ENCODE measurements around the gene DNAAF5.

Gene DNAAF5

DNA sequence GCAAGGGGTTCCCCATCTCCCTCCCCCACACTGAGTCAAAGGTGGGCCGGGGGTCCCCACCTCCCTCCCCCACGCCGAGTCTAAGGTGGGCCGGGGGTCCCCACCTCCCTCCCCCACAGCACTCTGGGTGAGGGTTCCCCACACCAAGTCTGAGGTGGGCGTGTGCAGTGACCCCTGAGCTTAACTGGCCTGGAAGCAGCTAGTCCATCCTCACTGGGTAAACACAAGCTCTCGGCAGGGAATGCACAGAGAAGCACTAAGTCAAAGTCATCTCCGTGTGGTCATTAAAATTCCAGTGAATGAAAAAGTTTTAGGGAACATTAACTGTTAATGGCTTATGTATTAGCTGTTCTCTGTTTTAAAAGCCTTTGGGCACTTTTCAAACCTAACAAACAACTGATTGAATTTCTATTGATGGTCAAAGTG lies 44.3 kb downstream of the DNAAF5 start:
- no peak for DNase-seq

DNA sequence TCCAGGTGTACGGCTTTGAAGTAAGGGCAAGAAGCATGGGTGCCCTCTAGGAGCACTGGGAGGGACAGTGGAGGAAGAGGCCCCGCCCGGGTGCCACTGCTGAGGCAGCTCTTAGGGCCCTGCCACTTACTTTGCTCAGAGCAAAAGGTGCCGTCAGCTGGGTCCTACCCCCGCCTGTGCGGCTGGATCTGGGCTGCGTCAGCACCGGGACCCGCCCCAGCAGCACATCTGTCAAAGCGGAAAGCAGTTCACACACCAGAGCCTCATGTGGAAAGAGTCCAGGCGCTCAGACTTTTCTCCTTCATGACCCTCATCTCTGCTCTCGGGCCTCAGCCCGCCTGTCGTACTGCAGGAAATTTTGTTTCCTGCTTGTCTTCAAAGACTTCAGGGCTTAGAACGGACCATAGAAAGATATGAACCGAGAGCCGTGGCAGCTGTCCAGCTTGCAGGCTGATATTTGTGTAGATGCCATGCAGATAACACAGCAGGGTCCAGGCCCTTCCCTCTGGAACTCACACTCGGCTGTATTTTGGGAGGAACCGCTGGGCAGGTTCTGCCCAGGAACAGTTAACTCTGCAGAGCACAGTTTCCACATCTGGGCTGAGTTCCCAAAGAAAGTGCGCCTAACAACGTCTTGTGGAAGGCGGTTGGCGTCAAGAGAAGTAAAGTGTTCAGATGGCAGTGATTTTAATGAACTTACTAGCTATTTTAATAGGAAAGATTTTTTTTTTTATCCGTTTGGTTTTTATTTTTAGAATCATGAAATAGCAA lies 44.9 kb downstream of the DNAAF5 start:
- DNase-seq = no peak

DNA sequence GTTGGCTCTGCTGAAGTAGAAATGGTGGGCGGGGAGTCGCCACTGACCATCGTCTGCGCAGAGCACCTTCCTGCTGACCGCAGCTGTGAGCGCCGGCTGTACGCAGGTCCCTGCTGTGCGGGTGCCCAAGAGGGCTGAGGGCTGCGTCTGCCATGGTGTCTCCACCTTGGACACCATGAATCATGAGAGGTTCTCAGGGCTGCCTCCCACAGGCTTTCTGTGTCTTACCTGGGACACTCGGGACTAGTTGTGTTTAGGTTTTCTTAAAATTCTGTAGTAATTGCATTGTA lies 45.5 kb downstream of the DNAAF5 start:
- DNase-seq = no peak

DNA sequence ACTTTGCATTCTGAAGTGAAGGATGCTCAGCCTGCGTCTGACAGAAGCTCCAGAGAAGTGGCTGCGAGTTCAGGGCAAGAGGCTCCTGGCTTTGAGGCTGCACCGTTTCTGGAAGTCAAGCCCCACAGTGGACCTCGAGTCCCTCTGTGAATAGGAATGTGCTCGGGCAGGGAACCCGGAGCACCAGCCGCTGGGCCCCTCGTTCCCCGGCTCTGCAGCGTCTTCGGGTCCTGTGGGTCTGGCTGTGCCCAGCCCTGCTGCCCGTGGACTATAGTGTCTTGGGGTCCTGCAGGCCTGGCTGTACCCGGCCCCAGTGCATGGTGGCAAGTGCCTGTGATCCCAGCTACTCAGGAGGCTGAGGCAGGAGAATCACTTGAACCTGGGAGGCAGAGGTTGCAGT lies 45.9 kb downstream of the DNAAF5 start:
- no peak for DNase-seq

DNA sequence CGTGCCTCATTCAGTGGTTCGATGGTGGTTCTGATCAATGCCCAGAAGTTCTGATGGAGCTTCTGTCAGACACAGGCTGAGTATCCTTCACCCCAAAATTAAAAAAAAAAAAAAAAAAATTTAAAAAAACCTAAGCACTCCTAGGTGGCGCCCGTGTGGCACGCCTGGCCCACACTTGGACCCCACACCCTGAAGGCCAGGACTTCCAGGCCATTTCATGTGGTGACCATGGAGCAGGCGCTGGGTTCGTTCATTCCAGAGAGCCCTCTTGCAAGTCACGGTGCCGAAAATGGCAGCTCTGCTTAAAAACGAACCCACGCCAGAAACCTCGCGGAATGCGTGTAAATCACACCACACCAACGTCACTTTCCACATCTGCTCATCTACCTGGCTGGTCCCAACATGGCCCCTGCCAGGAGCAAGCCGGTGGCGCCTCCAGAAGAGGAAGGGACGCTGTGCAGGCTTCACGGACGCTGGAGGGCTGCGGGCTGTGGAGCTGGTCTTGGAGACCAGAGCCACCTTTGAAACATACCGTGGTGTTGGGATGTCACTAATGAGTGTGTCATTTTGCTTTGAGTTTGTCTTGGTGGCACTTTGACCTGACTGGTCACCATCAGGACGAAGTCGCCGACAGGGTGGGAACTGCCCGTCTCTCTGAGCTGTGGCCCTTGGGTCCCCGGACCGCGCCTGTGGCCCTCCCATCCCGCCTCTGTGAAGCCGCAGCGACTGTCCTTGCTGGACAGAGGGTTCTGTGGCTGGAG lies 46.5 kb downstream of the DNAAF5 start:
- DNase-seq = no peak

DNA sequence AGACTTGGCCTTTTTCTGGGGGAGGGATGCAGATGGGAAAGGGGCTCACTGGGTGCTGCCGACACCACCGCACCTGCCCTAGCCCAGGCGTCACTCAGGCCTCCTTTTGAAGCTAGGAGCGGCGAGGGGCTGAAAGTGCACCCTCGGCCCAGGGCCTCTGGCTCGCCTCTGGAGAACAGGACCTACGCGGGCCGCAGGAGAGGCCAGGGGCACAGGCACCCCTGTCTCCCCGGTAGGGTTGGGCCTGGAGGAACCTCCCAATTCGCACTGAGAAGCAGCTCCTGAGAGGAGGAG lies 47.1 kb downstream of the DNAAF5 start:
- no peak for DNase-seq

DNA sequence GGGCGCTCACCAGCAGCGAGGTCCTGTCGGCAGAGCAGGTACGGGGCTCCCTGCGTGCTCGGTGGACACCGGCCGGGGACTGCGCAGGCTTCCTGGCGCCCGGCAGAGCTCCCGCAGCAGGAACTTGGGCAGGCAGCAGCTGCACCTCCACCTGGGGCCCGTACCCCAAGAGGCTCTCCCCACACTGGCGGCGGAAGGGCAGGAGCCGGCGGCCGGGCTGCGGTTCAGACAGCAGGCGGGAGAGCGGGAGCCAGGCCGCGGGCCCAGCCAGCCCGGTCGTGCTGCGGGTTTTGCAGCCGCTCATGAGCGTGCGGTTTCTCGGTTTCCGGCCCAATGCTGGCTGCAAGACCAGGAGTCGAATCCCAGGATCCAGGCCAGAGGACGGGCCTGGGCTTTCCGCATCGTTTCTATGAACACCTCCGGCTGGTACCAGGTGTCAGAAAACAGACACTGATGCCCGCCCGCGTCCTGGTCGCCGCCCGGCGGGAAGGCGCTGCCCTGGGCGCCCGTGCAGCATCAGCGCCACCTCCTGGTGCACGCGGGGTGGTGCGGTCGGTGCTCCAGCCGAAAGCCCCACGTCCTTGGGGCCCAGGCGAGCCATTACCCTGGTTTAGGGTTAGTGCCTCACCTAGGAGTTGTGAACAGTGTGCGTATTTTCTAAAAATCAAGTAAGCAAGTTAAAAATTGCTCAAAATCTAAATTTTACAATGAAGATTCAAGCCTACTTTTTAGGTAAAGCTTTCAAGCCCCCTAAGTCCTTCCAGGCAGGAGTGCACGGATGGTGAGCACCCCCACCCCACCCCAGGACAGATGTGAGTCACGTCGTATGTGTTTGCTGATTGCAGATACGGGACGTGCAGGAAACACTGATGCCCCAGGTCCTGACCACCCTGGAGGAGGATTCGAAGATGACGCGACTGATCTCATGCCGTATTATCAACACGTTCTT lies 47.9 kb downstream of the DNAAF5 start:
- no peak for DNase-seq

DNA sequence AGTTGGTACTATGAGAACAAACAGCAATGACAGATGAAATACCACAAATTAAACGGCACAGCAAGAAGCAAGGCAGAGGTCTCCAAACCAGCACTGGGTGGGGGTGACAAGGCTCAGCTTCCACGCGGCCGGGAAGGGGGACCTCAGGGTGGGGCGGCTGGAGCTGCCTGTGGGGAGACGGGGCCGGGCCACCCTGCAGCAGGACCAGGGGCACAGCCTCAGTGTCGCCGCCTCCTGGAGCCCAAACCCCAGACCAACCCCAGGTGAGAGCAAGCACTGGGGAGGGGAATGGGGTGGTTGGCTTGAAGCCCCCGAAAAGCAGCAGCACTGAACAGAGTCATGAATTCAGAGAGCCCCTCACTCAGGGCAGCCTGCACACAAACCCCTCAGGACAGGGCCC lies 49.9 kb downstream of the DNAAF5 start:
- DNase-seq = no peak

DNA sequence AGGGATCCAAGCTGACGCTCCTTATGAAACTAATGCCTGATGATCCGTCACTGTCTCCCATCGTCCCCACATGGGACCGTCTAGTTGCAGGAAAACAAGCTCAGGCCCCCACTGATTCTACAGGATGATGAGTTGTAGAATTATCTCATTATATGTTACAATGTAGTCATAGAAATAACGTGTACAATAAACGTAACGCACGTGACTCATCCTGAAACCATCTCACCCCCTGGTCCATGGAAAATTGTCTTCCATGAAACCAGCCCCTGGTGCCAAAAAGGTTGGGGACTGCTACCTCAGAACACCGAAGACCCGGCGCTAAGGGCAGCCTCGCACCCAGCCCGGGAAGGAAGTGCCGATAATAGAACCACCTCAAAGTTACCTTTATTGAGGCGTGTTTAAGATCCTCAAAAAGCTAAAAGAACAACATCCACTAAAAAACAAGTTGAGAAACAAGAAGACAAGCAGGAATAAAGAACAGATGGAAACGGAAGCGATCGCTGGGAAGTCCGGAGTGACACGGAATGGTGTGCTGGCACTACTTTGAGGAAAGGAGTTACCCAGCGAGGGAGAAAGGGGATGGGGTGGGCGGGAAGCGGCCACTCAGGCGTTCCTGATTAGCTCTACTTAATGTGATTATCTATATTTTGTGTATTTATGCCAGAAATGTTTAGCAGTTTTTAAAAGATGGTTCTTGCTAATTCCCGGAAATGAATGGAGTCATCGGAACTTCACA lies 50.7 kb downstream of the DNAAF5 start:
- no peak for DNase-seq

DNA sequence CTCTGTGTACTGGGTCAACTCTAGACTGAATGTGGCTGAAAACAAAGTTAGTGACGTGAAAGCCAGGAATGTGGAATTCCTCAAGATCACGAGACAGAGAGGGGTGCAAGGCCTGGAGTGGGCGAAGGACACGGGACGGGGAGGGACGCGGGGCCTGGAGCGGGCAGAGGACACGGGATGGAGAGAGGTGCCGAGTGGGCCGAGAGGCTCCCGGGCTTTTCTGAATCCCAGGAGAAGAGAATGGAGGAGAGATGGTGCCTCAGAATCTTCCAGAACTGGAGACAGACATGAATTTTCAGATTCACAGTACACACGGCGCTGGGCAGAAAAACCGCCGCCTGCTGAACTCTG lies 51.2 kb downstream of the DNAAF5 start:
- no peak for DNase-seq

DNA sequence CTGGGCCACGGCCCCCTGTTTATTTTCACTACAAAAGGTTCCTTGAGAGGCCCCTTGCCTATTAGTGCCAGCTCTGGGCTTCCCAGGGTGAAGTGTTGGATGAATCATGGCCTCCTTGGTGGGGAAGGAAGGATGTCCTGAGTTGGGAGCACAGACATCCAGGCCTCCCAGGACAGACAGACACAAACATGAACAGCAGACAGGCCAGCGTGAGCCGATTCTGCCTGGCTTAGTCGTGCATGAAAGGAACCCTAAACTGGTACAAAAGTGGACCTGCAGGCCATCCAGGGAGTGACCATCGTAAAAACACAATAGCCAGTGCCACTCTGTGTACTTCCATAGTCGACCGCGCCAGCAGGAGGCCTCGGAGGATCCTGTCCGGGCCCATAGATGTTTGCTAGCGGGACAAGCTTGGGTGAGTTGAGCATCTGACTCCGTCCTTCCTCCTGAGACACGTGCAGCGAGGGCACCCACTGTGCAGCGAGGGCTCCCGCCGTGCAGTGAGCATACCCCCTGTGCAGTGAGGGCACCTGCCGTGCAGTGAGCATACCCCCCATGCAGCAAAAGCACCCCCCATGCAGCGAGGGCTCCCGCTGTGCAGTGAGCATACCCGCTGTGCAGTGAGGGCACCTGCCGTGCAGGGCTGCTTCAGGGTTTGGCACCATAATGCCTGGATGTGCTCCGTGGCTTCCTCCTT lies 51.9 kb downstream of the DNAAF5 start:
- DNase-seq = no peak

DNA sequence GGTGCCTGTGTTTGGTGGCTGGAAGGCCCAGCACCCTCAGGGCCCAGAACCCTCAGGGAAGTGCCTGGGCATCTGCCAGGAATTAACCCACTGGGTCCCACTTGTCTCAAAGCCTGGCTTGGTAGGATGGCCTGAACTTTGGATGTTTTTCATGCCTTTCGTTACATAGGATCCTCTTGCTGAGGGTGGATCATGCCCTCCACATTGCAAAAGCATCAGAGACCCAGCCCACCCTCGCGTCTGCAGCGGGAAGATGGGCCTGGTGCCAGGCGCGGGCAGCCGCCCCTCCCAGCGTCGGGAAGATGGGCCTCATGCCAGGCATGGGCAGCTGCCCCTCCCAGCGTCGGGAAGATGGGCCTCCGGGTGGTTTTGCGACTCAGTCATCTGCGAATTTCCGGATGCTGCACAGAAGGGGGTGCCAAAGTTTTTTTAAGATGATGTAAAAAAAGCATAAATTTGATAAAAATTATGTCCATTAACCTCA lies 52.5 kb downstream of the DNAAF5 start:
- no peak for DNase-seq

DNA sequence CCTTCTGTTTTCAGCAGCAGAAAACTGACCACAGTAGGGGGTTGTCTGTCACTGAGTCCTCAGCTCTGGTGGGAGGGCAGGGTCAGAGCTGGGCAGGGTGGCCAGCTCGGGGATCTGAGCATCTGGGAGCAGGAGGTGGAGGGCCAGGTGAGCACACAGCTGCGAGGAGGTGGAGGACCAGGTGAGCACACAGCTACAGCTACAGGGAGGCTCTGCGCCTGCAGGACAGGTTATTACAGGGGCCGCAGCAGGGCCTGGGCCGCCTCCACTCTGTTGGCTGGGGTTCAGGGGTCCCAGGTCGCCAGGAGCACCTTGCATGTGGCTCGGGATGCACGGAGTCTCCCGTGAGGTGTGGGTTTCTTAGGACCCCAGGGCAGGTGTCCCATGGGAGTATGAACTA lies 53.0 kb downstream of the DNAAF5 start:
- DNase-seq = no peak

DNA sequence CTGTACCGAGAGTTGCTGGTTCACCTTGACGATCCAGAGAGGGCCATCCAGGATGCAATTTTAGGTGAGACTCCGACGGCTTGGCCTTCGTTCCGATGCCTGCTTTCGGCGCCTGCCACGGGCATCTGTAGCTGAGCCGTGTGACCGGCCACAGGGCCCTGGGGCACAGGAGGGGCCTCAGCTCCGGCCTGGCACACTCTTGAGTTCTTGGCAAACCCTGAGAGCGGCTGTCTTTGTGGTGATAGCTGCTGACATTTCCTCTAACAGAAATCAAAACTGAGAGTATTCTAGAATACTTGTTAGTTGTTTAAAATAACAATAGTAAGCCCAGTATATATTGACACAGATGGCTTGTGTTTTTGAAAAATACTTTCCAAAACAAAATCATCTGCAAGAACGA lies 53.6 kb downstream of the DNAAF5 start:
- no peak for DNase-seq

DNA sequence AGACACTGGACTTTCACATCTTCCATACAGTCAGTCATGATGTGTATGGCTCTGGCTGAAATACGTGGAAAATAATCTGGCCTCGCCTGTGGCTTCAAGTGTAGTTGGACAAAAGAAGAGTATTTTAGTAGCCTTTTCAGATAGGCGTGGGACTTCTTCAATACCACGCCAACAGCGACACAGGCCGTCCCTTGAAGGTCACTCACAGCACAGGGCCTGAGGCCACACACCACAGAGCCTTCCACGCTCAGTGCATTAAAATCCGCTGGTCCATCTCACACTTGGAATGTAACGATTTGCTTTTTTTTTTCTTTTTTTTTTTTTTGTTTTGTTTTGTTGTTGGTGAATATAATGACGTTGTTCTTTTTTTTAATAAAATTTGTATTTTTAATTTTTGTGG lies 54.0 kb downstream of the DNAAF5 start:
- no peak for DNase-seq

DNA sequence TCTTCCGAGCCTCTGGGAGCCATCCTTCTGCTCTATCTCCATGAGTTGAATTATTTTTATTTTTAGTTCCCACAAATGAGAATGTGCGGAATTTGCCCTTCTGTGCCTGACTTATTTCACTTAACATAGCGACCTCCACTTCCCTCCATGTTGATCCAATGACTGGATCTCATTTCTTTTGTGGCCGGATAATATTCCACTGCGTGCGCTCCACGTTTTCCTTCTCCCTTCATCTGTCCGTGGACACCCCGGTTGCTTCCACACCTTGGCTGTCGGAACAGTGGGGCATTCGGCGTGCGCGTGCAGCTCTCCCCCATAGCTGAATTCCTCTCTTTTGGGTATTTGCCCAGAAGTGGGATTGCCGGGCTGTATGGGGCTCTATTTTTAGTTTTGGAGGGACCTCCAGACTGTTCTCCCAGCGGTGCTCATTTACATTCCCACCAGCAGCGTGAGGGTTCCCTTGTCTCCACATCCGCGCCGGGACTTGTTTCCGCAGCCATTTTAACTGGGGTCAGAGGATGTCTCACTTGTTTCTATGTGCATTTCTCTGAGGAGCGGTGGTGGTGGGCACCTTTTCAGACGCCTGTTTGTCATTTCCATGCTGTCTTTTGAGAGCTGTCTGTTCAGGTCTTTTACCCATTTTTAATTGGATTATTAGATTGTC lies 54.8 kb downstream of the DNAAF5 start:
- no peak for DNase-seq

DNA sequence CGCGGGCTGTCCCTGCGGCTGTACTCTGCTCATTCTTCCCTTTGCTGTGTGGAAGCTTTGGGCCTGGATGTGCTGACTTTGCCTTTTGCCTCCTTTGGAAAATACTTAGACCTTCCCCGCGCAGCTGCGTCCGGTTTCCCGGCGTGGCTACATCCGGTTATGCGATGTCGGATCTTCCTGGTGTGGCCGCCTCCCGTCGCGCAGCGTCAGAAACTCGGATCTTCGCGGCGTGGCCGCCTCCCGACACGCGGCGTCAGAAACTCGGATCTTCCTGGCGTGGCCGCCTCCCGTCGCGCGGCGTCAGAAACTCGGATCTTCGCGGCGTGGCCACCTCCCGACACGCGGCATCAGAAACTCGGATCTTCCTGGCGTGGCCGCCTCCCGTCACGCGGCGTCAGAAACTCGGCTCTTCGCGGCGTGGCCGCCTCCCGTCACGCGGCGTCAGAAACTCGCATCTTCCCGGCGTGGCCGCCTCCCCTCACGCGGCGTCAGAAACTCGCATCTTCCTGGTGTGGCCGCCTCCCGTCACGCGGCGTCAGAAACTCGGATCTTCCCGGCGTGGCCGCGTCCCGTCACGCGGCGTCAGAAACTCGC lies 55.5 kb downstream of the DNAAF5 start:
- DNase-seq = no peak

DNA sequence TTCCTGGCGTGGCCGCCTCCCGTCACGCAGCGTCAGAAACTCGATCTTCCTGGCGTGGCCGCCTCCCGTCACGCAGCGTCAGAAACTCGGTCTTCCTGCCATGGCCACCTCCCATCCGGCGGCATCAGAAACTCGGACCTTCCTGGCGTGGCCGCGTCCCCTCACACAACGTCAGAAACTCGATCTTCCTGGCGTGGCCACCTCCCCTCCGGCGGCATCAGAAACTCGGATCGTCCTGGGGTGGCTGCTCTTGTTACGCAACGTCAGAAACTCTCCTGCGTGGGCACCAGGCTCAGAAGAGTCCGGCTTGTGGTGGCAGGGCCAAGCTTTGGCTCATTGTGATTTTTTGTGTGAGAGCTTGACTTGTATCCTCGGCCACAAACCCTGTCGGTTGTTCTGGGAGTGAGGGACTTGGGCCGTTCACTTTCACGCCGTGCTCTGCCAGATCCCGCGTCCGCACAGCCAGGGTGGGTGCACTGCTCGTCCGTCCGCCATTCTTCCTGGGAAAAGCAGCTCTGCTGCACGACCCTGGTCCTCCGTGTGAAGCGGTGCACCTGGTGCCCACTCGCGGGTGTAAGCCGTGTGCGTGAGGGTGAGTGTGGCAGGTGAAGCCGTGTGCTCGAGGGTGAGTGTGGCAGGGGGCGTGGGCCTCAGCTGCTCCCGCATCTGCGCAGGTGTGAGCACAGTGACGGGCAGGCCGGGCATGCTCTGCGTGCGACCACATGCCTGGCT lies 56.4 kb downstream of the DNAAF5 start:
- DNase-seq = no peak

DNA sequence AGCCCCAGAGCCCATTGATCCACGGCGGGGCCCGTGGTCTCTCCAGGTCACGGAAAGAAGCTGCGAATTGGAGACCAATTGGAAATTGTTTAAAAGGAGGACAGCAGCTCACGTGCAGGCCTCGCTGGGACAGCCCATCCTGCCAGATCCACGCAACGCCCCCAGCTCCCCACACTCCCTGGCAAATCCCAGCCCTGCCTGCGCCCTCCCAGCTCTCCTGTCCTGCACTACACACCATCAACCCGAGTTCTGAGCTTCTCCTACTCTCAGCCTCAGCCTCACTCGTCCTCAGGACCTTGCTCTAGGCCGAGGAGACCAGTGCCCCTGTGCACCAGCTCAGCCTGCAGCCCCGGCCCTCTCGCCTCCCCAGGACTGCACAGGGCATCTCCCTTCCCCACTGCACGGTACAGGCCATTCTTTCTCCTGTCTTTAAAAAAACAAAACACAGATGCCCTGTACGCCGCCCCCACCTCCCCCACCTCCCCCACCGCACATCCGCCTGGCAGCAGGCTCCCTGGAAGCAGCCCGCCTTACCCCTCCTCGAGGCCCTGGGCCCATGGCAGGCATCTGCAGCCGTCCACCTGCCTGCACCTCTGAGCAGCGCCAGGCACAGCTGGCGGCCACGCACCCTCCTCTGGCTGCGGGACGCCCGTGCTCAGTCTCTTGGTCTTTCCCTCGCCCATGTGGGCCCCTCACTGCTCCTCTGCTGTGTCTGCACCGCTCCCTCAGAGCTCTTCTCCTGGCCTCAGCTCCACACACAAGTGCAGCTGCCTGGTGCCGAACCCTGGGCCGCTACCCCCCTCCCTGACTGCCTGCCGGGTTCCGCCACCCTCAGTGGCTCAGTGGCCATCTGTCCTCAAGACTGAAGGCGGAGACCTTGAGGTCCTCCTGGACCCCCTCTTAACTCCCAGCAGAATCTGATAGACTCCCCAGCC lies 57.3 kb downstream of the DNAAF5 start:
- DNase-seq = no peak

DNA sequence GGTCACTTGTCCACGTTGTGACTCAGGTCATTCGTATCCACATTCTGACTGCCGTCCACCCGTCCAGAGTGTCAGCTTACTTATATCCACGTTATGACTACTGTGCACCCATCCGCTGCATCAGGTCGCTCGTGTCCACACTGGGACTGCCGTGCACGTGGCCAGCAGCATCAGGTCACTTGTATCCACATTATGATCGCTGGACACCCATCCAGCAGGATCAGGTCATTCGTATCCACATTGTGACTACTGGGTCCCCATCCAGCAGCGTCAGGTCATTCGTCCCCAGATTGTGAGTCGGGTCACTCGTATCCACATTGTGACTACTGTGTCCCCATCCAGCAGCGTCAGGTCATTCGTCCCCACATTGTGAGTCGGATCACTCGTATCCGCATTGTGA lies 58.5 kb downstream of the DNAAF5 start:
- DNase-seq = no peak

All from NCI-H187 (cell line).